Measurements from ENCODE around the gene SDK1.

- TF ChIP-seq SP1 (IDR thresholded peaks at IDR 0.05) (no peak), L3MBTL2 (conservative IDR thresholded peaks at IDR 0.05) (no peak), SUZ12 (IDR thresholded peaks at IDR 0.05) (no peak), HDGF (IDR thresholded peaks at IDR 0.05; ENCODE audit: borderline replicate concordance) (no peak), FOXM1 (IDR thresholded peaks at IDR 0.05; ENCODE audit: borderline replicate concordance) (no peak), LEF1 (IDR thresholded peaks at IDR 0.05; ENCODE audit: borderline replicate concordance) (no peak), FOXA1 (IDR thresholded peaks at IDR 0.05) (no peak), BHLHE40 (IDR thresholded peaks at IDR 0.05; ENCODE audit: borderline replicate concordance) (no peak), CTBP1 (IDR thresholded peaks at IDR 0.05; ENCODE audit: borderline replicate concordance) (no peak), FOXK2 (IDR thresholded peaks at IDR 0.05) (no peak)
Observed at GRCh38 chr7:3336042-3336665, 35.1 kb downstream of the SDK1 start.
